ELF-1 (cell line): ENCODE measurements around the gene ADARB1.
A peak's percentile ranks its signal among the peaks of the same experiment; 100 is the strongest.

ENCODE experiments used
- DNase-seq: peaks from one replicate; pipeline ENCODE4 v3.0.0-alpha.2; 2016; ENCODE audit warnings: low read depth, low spot score

ADARB1 gene

DNA sequence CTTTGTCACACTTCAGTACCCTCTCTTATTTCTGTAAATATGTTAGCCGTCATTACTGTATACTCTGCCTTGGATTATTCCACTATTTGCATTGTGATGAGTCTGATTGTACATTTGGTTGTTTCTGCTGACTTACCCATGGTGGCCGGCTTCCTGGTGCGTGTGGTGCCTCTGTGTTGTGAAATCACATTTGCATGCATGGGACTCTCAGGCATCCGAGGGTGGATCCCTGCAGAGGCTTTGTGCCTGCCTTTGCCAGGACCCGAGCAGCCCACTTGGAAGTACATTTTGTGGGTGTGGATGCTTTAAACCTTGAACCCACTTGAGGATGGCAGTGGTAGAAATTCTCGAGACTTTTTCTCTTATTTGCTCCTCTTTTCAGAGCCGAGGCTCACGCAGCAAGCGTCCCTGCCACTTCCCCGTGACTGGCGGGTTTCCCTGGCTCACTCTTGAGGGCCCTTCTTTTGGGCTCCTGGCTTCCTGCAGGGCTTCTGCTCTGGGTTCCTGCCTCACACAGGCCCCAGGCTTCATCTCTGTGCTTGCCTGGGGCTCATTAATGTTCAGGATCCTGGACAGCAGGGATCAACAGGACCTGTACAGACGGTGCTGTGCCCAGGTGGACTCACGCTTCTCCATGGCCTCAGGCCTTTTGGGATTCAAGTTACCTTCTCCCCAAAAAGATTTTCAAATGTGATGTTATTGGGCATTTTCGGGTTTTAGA is 176.7 kb downstream of the ADARB1 start:
- no peak for DNase-seq

GRCh38 chr21:45251635-45252447 is 177.5 kb downstream of the ADARB1 start:
- DNase-seq: no peak

DNA sequence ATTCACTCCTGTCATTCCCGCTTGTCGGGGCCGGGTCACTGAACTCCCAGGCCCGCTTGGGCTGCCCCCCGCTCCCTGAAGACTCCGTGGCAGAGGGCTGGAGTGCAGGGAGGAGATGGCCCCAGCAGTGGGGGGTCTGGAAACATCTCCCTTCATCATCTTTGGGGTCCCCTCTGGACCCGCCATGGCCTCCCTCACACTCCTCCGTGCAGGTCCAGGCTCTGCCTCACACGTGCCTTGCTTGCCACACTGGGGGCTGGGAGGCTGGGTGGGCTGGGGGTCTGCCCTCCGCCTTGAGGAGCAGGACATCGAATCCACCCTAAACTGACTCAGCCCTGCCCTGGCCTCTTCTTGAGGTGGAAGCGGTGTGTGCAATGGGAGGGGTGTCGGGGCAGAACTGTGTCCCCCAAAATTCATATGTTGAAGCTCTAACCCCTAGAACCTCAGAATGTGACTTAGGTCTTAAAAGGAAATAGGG is 178.1 kb downstream of the ADARB1 start:
- no peak for DNase-seq

GRCh38 chr21:45253180-45253579 is 178.8 kb downstream of the ADARB1 start:
- DNase-seq: peak; percentile 37

GRCh38 chr21:45253633-45254459 is 179.5 kb downstream of the ADARB1 start:
- DNase-seq: no peak

- DNase-seq: no peak
Observed at GRCh38 chr21:45254460-45254930, 180.1 kb downstream of the ADARB1 start.

GRCh38 chr21:45255381-45256020 is 181.1 kb downstream of the ADARB1 start:
- DNase-seq: no peak

DNA sequence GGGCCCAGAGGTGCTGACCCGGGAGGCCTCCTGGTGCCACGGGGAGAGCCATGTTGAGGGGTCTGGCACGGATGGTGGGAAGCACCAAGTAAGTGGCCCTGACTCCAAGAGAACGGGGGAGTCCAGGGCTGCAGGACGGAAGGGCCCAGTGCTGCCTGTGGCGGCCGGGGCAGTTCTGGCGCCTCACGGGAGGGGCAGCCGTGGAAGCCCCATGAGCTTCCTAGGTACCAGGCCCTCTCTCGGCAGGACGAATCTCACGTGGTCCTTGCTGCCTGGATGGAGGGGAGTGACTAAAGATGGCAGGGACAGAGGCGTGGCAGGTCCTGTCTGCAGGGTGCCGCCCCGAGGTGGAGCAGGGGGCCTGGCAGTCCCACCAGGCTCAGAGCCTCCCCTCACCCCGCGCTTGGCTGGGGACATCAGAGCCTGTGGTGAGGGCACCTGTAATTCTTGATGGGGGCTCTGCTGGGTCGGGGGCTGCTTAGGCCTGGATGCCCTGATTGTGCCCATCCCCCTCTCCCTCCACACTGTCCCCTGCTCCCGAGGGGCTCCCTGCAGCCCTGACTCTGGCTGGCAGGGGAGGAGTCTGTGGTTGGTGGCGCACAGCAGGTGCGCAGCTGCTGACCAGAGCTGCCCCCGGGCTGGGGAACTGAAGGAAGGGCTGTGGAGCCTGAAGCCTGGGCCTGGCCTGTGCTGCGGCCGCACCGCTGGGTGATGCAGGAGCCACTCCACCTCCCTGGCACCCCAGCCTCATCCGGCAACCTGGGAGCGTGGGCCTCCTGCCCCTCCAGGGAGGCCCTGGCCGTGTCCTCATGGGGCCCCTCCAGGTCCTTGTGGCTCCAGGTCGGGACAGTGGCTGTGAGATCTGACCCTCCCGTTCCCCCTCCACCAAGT is 181.9 kb downstream of the ADARB1 start:
- no peak for DNase-seq

DNA sequence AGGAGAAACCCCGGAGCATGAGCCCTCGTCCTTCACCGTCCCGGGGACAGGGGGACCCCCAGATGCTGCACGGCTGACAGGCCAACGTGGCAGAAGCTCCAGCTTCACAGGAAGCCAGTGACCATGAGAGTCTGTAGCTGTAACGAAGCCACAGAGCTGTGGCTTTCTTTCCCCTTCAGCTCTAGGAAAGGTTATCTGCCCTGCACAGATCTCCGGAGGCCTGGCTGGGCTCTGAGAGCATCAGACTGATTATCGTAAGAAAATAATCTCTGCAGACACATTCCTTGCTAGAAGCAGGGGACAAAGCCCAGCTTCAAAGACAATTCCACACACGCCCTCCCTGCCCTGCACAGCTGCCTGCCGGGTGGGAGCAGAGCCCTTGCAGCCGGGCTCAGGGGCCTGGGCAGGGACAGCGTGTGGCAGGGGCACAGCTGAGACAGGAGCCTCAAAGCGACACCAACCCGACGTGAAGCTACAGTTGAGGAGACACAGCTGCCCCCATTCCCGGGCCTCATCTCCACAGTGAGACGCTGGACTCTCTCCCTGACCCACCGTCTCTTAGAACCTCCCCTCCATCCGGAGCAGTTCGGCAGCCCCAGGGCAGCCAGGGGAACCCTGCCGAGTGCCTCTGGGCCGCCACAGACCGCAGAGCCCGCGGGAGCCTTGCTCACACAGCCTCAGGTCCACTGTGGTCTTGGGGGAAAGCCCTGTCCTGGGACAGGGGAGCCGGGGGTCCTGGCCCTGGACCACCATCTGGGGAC is 182.7 kb downstream of the ADARB1 start:
- peak; percentile 67 for DNase-seq

GRCh38 chr21:45257673-45258341 is 183.4 kb downstream of the ADARB1 start:
- DNase-seq: no peak

GRCh38 chr21:45258466-45258865 is 184.1 kb downstream of the ADARB1 start:
- no peak for DNase-seq

GRCh38 chr21:45259206-45259840 is 184.9 kb downstream of the ADARB1 start:
- peak; percentile 1 for DNase-seq

- no peak for DNase-seq
Observed at GRCh38 chr21:45260191-45260825, 185.9 kb downstream of the ADARB1 start.

GRCh38 chr21:45261093-45261492 is 186.7 kb downstream of the ADARB1 start:
- no peak for DNase-seq

GRCh38 chr21:45262041-45262581 is 187.7 kb downstream of the ADARB1 start:
- no peak for DNase-seq

- DNase-seq: peak; percentile 2
Observed at GRCh38 chr21:45262616-45263015, 188.2 kb downstream of the ADARB1 start.

DNA sequence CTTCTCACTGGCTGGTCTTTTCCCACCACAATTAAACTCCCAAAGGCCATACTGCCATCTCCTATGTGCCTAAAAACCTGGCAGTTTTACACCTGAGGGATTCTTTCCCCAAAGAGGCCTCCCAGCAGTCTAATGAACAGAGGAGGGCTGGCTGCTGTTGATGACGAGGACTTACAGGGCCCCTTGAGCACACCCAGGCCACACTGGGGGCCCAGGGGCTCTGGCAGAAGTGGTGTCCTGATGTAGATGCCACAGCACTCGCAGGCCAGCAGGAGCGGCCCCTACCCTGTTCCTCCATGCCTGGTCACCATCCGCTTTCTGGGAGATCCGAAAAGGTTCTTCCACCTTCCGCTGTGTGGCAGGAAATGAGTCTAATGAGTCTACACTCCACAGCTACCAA is 189.2 kb downstream of the ADARB1 start:
- no peak for DNase-seq
